Trophoblast cell (in vitro differentiated cells and primary cell): ENCODE data around the gene C1QTNF9B.
A peak's percentile ranks its signal among the peaks of the same experiment; 100 is the strongest.
"Not testable (repeated sequence)": the region's sequence is repeated elsewhere in the genome, so short reads cannot be mapped to it uniquely, and the experiment has no call there.

Experiments
- DNase-seq, 2 donors: peaks; one replicate each; pipeline ENCODE4 v3.0.0-alpha.2; 2016
- H2AFZ ChIP-seq: 2 replicates; pipeline ENCODE4 v1.6.1; 2013; ENCODE audit warnings: low read length, moderate library complexity, mild to moderate bottlenecking; ENCODE audit not compliant: insufficient read depth, poor library complexity
- H2AK5ac ChIP-seq: 2 replicates; pipeline ENCODE4 v1.6.1; 2013; ENCODE audit warnings: mild to moderate bottlenecking, low read length
- H2BK120ac ChIP-seq: 2 replicates; pipeline ENCODE4 v1.6.1; 2013; ENCODE audit warnings: low read length, mild to moderate bottlenecking, moderate library complexity; ENCODE audit not compliant: insufficient read depth, poor library complexity
- H2BK12ac ChIP-seq: 2 replicates; pipeline ENCODE4 v1.6.1; 2013; ENCODE audit warnings: mild to moderate bottlenecking, low read length, moderate library complexity
- H2BK5ac ChIP-seq: 2 replicates; pipeline ENCODE4 v1.6.1; 2013; ENCODE audit warnings: low read length, low read depth, moderate library complexity, mild to moderate bottlenecking; ENCODE audit not compliant: poor library complexity
- H3K14ac ChIP-seq: 2 replicates; pipeline ENCODE4 v1.6.1; 2013; ENCODE audit warnings: mild to moderate bottlenecking, low read length
- H3K18ac ChIP-seq: 2 replicates; pipeline ENCODE4 v1.6.1; 2013; ENCODE audit warnings: mild to moderate bottlenecking, low read length
- H3K23ac ChIP-seq: 2 replicates; pipeline ENCODE4 v1.6.1; 2013; ENCODE audit warnings: low read length
- H3K27ac ChIP-seq: 2 replicates; pipeline ENCODE4 v1.5.1; 2013; ENCODE audit warnings: low read depth, mild to moderate bottlenecking, inconsistent platforms, low read length, moderate library complexity
- H3K27me3 ChIP-seq: 2 replicates; pipeline ENCODE4 v1.6.1; 2013; ENCODE audit warnings: inconsistent platforms, mild to moderate bottlenecking, low read length, moderate library complexity; ENCODE audit not compliant: insufficient read depth
- H3K36me3 ChIP-seq, 2 experiments: 1 replicate in 1 of 2; 2 replicates in 1 of 2; pipeline ENCODE4 v1.6.1; 2013; ENCODE audit warnings: low read length in 2 of 2, mild to moderate bottlenecking in 2 of 2, moderate library complexity in 1 of 2; ENCODE audit not compliant: insufficient read depth in 2 of 2, control insufficient read depth in 1 of 2
- H3K4ac ChIP-seq: 2 replicates; pipeline ENCODE4 v1.6.1; 2013; ENCODE audit warnings: low read depth, mild to moderate bottlenecking, low read length, moderate library complexity
- H3K4me1 ChIP-seq, 2 experiments: 1 replicate in 1 of 2; 2 replicates in 1 of 2; pipeline ENCODE4 v1.6.1; 2013; ENCODE audit warnings: low read length in 2 of 2, mild to moderate bottlenecking in 2 of 2, moderate library complexity in 1 of 2; ENCODE audit not compliant: insufficient read depth in 2 of 2, control insufficient read depth in 1 of 2
- H3K4me2 ChIP-seq: 2 replicates; pipeline ENCODE4 v1.6.1; 2013; ENCODE audit warnings: inconsistent platforms, mild to moderate bottlenecking, low read length, moderate library complexity
- H3K4me3 ChIP-seq: 2 replicates; pipeline ENCODE4 v1.5.1; 2013; ENCODE audit warnings: mild to moderate bottlenecking, low read depth, low read length, inconsistent platforms
- H3K79me1 ChIP-seq: one replicate; pipeline ENCODE4 v1.6.1; 2013; ENCODE audit warnings: low read length
- H3K79me2 ChIP-seq: 2 replicates; pipeline ENCODE4 v1.6.1; 2013; ENCODE audit warnings: low read length, mild to moderate bottlenecking; ENCODE audit not compliant: control insufficient read depth, insufficient read depth, poor library complexity
- H3K9ac ChIP-seq: 2 replicates; pipeline ENCODE4 v1.6.1; 2013; ENCODE audit warnings: mild to moderate bottlenecking, low read length
- H3K9me3 ChIP-seq: 2 replicates; pipeline ENCODE4 v1.6.1; 2013; ENCODE audit warnings: low read depth, mild to moderate bottlenecking, control low read depth, inconsistent platforms, low read length; ENCODE audit not compliant: insufficient read depth
- H4K12ac ChIP-seq: 2 replicates; pipeline ENCODE4 v1.6.1; 2013; ENCODE audit warnings: low read depth, mild to moderate bottlenecking, low read length, moderate library complexity
- H4K8ac ChIP-seq: 2 replicates; pipeline ENCODE4 v1.6.1; 2013; ENCODE audit warnings: low read depth, mild to moderate bottlenecking, low read length, moderate library complexity
- H4K91ac ChIP-seq: one replicate; pipeline ENCODE4 v1.6.1; 2013; ENCODE audit warnings: low read depth, mild to moderate bottlenecking, low read length, moderate library complexity
- WGBS: extraction: QIAGEN DNeasy Blood & Tissue Kit; methylation state at CpG from one replicate; pipeline ENCODE4 v1.1.7; 2013; ENCODE audit warnings: missing lambda C conversion rate; ENCODE audit not compliant: insufficient read length, insufficient coverage; ENCODE audit errors: extremely low coverage; 5-methylcytosine and 5-hydroxymethylcytosine counted together

C1QTNF9B gene

DNA sequence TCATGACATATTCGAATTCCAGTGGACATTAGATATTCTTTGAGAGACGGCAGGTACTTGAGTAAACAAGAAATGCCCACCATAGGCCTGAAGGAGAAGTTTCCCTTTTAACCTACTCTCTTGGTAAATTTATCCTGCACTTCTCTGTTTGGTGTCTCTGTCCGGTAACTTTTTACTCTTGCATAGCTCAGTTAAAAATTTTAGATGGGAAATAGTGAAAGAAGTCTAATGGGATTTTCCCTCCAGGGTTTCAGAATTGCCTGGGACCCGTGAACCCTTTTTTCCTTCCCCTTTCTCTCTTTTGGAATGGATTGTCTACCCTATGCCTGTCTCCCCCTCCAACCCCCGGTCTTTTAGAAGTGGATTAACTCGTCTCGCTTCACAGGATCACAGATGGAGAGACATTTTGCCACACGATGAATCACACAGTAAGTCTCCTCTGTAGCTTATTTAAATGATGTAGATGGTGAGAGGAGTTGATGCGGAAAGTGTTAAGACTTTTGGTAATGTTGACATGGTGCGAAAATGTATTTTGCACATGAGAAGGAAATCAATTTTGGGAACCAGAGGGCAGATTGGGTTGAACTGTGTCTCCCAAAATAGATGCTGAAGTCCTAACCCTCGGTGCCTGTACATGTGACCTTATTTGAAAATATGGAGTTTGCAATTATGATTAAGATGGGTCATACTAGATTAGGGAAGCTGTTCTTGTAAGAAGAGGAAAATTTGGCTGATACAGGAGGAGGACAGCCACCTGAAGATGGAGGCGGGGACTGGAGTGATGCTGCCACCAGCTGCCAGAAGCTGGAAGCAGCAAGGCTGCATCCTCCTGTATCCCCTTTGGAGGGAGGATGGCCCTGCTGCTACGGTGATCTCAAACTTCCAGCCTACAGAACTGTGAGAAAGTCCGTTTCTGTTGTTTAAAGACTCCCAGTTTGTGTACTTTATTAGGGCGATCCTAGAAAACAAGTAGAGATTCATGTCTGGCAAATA lies 7.4 kb downstream of the C1QTNF9B start:
- Histone ChIP-seq H2BK5ac (no peak overlapping the region), H3K36me3 (no peaks in the 10 kb centered on the region), H3K4me2 (peak overlapping the region; percentile 41), H3K18ac (no peak overlapping the region), H3K23ac (no peak overlapping the region), H4K12ac (no peak overlapping the region), H2AFZ (no peak overlapping the region), H3K27ac (no peak overlapping the region), H3K4ac (no peak overlapping the region), H3K4me3 (no peak overlapping the region), H4K8ac (no peak overlapping the region), H3K79me2 (peaks cover 2% of the 10 kb centered on the region), H3K27me3 (no peaks in the 10 kb centered on the region), H3K9me3 (no peaks in the 10 kb centered on the region), H3K4me1 (no peaks in the 10 kb centered on the region), H2BK120ac (no peak overlapping the region), H2BK12ac (no peak overlapping the region), H4K91ac (no peak overlapping the region), H3K9ac (no peak overlapping the region), H3K14ac (no peak overlapping the region), H3K79me1 (peaks cover 2% of the 10 kb centered on the region), H2AK5ac (no peak overlapping the region)
- DNase-seq, result no peak
- 100% methylated on average over 2 of the region's 15 CpGs for WGBS

DNA sequence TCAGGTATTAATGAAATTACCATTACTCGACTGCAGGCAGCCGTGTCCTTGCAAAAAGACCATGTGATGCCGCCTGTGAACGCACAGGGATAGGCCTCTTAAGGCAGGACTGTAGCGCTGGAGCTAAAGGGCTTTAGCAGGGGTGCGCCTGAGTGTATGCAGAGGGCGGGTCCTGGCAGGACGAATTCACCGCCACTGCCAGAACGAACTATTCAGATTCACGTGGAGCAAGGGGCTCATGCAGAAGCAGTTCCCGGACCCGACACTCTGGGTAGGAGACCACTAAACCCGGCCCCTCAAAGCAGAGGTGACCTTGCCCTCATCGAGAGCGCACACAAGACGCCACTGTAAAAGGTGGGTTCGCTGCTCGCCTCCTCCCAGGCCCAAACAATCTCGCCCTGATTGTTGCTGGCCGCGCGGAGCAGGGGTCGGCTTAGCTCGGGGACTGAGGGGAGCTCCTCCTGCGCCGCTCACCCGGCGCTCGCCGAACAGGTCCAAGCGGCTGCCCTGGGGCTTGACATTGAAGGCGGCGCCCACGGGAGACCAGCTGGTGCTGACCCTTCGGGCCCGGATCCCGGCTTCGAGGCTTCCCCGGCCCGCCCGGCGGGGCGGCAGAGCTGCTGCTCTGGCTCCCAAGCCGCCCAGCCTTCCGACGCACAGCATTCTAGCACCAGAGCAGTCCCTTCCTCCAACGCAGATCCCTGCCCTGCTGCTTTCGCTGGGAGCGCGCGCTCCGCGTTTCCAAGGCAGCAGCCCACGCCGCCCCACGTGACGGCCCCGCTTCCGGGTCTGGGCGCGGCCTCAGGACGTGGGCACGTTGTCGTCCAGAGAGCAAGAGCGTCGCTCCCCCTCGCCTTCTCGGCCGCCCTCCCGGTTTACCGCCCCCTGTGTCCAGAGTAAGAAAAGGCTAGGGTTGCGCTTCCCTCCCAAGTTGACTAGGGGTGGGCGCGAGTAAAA lies 8.4 kb downstream of the C1QTNF9B start, which contains the start of gene MIPEP:
Gene MIPEP, minus strand, starts transcription at position 743 of the 957 bp plus-strand sequence. Its CDS starts 80 bp downstream, at position 663.
- H4K91ac ChIP-seq, result peak within 1 kb of the TSS; percentile 61

DNA sequence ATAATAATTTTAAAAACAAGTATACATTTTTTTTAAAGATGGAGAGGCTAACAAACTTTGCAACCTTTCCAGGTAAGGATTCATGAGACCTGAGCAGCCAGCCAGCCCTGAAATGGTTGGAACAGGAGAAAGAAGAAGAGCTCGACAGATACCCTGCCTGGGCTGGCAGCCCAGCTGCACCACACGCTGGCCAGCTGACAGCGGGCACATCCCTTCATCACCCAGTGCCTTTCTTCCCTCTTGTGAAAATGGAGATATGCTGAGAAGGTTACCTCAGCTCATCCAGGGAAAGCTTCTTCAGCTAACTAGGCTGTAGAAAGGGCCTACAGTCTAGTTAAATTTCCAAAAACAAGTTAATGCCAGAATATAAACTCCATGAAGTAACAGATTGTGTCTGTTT lies 12.9 kb downstream of the C1QTNF9B start:
- not testable (repeated sequence) for H3K79me1 ChIP-seq, H3K27me3 ChIP-seq, H2BK12ac ChIP-seq, H3K36me3 ChIP-seq, H3K4me1 ChIP-seq, H3K9ac ChIP-seq, H4K8ac ChIP-seq, DNase-seq, H2AK5ac ChIP-seq, H3K79me2 ChIP-seq, H3K4me3 ChIP-seq, H2AFZ ChIP-seq, H4K12ac ChIP-seq, H3K14ac ChIP-seq, H3K4ac ChIP-seq, H4K91ac ChIP-seq, H2BK120ac ChIP-seq, H3K9me3 ChIP-seq, H3K4me2 ChIP-seq, H2BK5ac ChIP-seq, H3K27ac ChIP-seq, H3K18ac ChIP-seq, H3K23ac ChIP-seq
- WGBS, result no CpG with 5 or more reads among the region's 3 CpGs

More for the DNA sequence above, 8.4 kb downstream of the C1QTNF9B start, which contains the start of gene MIPEP:
- Histone ChIP-seq H3K4me1 (no peaks in the 10 kb centered on the region), H3K4me3 (peak within 1 kb of the TSS; percentile 84), H3K79me2 (peaks cover 2% of the 10 kb centered on the region), H4K8ac (peak within 1 kb of the TSS; percentile 17), H3K4me2 (peak within 1 kb of the TSS; percentile 76), H3K36me3 (peaks cover 0 to 3% of the 10 kb centered on the region in 2 experiments), H3K27ac (peak within 1 kb of the TSS; percentile 13), H2AK5ac (no peak within 1 kb of the TSS), H3K9me3 (no peaks in the 10 kb centered on the region), H2BK120ac (no peak within 1 kb of the TSS), H3K18ac (peak within 1 kb of the TSS; percentile 30), H2BK5ac (peak within 1 kb of the TSS; percentile 33), H3K23ac (no peak within 1 kb of the TSS), H3K4ac (no peak within 1 kb of the TSS), H2BK12ac (no peak within 1 kb of the TSS), H3K9ac (peak within 1 kb of the TSS; percentile 63), H2AFZ (peak within 1 kb of the TSS; percentile 69), H3K14ac (peak within 1 kb of the TSS; percentile 51), H3K79me1 (peaks cover 2% of the 10 kb centered on the region), H3K27me3 (no peaks in the 10 kb centered on the region), H4K12ac (peak within 1 kb of the TSS; percentile 4)
- peak; percentile 90 to 94 for DNase-seq
- no CpG with 5 or more reads among the region's 75 CpGs for WGBS

DNA sequence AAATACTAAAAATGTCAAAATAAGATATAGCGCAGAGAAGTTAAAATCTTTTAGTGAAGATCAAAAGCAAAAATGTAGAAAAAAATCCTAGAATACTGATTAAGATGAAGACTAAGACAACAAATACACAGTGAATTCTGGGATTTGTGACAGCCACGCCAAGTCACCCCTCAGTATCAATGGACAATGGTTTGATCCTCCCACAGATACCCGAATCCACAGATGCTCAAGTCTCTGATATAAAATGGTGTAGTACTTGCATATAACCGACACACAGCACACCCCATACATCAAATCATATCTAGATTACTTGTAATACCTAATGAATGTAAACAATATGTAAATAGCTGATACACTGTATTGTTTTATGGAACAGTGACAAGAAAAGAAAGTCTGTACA lies 14.0 kb downstream of the C1QTNF9B start:
- Histone ChIP-seq H3K9ac (no peak overlapping the region), H3K4me2 (no peak overlapping the region), H3K14ac (no peak overlapping the region), H3K79me2 (no peaks in the 10 kb centered on the region), H3K36me3 (peaks cover 0 to 7% of the 10 kb centered on the region in 2 experiments), H4K91ac (no peak overlapping the region), H3K4ac (no peak overlapping the region), H2BK5ac (no peak overlapping the region), H3K18ac (no peak overlapping the region), H3K79me1 (no peaks in the 10 kb centered on the region), H3K23ac (no peak overlapping the region), H3K4me1 (no peaks in the 10 kb centered on the region), H3K4me3 (no peak overlapping the region), H3K9me3 (no peaks in the 10 kb centered on the region), H4K12ac (no peak overlapping the region), H3K27me3 (no peaks in the 10 kb centered on the region), H4K8ac (no peak overlapping the region), H2AK5ac (no peak overlapping the region), H2BK12ac (no peak overlapping the region), H2AFZ (no peak overlapping the region), H3K27ac (no peak overlapping the region), H2BK120ac (no peak overlapping the region)
- no peak for DNase-seq
- no CpG with 5 or more reads among the region's 4 CpGs for WGBS
